ENCODE results near the gene SYNJ2. TPM values are rescaled to one million over a fixed set of nuclear protein-coding genes. Genes with fewer than 3 reads are reported as not detected.

The SYNJ2 gene
- total and polyA plus RNA-seq, 9 donors = 3.6 to 18.7 (median 9.8) TPM

DNA sequence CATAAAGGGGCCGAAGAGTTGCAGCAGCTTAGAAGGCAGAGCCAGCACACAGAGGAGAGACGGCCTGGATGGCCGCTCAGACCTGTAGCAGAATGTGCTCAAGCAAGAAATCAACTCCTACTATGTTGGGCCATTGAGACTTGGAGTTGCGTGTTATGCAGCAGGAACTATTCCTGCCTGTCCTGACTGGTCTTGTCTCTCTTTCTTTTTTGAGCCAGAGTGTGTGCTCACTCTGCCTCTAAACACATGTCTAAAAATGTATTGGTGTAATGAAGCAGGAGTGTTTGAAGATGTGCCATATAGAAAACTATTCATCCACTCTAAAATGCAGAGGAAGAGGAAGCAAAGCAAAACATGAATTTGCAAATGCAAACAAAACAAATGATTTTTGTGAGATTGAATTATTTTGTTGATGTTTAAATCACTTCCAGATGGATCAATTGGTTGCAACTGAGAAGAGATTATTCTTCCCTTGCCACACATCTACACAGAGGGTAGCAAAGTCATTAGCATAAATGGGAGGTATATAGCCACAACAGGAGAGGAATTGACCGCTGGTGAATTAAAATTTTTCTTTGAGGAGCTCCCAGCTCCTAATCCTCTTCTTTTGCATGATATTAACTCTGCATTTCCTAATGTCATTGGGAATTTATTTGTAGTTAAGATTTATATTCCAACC is 20.4 kb upstream of the SYNJ2 start:
- no peak overlapping the region for H3K4me3 ChIP-seq
- H3K27me3 ChIP-seq = no peaks in the 10 kb centered on the region
- no peak overlapping the region for H3K27ac ChIP-seq
- H3K36me3 ChIP-seq = no peaks in the 10 kb centered on the region
- no peak for TF ChIP-seq POLR2A (IDR thresholded peaks at IDR 0.05)
- no peak for TF ChIP-seq EP300 (IDR thresholded peaks at IDR 0.05)
- TF ChIP-seq, protein P1, sequence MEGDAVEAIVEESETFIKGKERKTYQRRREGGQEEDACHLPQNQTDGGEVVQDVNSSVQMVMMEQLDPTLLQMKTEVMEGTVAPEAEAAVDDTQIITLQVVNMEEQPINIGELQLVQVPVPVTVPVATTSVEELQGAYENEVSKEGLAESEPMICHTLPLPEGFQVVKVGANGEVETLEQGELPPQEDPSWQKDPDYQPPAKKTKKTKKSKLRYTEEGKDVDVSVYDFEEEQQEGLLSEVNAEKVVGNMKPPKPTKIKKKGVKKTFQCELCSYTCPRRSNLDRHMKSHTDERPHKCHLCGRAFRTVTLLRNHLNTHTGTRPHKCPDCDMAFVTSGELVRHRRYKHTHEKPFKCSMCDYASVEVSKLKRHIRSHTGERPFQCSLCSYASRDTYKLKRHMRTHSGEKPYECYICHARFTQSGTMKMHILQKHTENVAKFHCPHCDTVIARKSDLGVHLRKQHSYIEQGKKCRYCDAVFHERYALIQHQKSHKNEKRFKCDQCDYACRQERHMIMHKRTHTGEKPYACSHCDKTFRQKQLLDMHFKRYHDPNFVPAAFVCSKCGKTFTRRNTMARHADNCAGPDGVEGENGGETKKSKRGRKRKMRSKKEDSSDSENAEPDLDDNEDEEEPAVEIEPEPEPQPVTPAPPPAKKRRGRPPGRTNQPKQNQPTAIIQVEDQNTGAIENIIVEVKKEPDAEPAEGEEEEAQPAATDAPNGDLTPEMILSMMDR (IDR thresholded peaks at IDR 0.05) = no peak
- no peaks in the 10 kb centered on the region for H3K4me1 ChIP-seq (ENCODE audit: insufficient read depth)
- no peak for DNase-seq
- intact Hi-C loops (cut with DNase I) = no loop called here
- WGBS, 3 donors = 93 to 96% (median 93%) methylated on average over 5 of the region's 5 CpGs
- H3K9me3 ChIP-seq = peaks cover 0 to 8% of the 10 kb centered on the region in 2 donors

DNA sequence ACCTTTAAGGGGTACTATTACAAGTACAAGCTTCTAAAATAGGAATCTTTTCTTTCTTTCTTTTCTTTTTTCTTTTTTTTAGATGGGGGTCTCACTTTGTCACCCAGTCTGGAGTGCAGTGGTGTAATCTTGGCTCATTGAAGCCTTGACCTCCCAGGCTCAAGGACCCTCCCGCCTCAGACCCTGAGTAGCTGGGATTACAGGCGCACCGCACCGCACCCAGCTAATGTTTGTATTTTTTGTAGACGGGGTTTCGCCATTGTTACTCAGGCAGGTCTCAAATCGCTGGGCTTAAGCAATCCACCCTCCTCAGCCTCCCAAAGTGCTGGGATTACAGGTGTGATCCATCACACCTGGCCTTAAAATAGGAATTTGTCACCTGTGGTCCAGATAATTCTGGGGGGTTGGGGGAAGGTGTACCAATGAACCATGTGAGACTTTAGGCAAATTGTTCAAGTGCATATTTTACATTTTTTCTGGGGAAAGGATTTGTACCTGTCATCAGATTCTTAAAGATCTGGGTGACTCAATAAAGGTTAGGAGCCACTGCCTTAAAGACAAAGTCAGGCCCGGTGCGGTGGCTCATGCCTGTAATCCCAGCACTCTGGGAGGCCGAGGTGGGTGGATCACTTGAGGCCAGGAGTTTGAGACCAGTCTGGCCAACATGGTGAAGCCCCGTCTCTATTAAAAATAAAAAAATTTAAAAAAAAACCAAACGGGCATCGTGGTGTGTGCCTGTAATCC is 19.7 kb upstream of the SYNJ2 start:
- Histone ChIP-seq H3K27ac (no peak overlapping the region), H3K9me3 (peaks cover 0 to 8% of the 10 kb centered on the region in 2 donors), H3K36me3 (no peaks in the 10 kb centered on the region), H3K4me1 (ENCODE audit: insufficient read depth) (no peaks in the 10 kb centered on the region), H3K27me3 (no peaks in the 10 kb centered on the region), H3K4me3 (no peak overlapping the region)
- DNase-seq = no peak
- TF ChIP-seq POLR2A (IDR thresholded peaks at IDR 0.05) (no peak), EP300 (IDR thresholded peaks at IDR 0.05) (no peak)
- TF ChIP-seq, protein P1 (IDR thresholded peaks at IDR 0.05) = no peak
- intact Hi-C loops (cut with DNase I) = no loop called here
- 87 to 91% (median 88%) methylated on average over 13 of the region's 13 CpGs for WGBS, 3 donors

DNA sequence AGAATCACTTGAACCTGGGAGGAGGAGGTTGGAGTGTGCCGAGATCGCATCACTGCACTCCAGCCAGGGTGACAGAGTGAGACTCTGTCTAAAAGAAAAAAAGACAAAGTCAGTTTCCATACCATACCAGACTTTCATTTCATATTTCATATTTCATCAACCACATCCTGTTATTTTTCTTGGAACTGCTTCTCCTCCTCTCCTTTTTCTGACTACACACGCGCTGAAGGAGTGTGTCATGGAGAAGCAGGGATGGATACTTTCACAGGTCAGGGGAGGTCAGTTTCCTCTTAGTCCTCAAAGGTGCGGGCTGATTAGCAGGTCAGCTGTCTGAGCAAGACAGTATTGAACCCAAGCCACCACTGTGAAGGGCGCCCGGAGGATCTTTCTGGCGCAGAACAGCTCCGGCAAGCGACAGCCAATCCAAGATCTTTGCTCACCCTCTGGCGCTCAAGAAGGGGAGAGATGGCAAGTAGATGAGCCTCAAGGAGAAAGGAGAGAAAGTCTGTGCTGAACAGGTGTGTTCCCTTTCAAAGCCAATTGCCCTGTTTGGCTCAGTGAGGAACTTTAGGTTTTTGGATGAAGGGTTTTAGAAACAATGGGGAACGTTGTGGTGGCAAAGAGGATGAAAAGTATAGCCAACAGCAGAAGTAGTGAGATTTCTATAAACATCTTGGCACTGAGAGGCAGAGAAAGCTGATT is 18.9 kb upstream of the SYNJ2 start:
- Histone ChIP-seq H3K9me3 (peaks cover 0 to 8% of the 10 kb centered on the region in 2 donors), H3K36me3 (no peaks in the 10 kb centered on the region), H3K27ac (no peak overlapping the region), H3K4me3 (no peak overlapping the region), H3K4me1 (ENCODE audit: insufficient read depth) (no peaks in the 10 kb centered on the region), H3K27me3 (no peaks in the 10 kb centered on the region)
- WGBS, 3 donors = 79 to 82% (median 80%) methylated on average over 12 of the region's 12 CpGs
- no peak for DNase-seq
- TF ChIP-seq, protein P1 (IDR thresholded peaks at IDR 0.05) = no peak
- TF ChIP-seq POLR2A (IDR thresholded peaks at IDR 0.05) (no peak), EP300 (IDR thresholded peaks at IDR 0.05) (no peak)
- intact Hi-C loops (cut with DNase I) = no loop called here

DNA sequence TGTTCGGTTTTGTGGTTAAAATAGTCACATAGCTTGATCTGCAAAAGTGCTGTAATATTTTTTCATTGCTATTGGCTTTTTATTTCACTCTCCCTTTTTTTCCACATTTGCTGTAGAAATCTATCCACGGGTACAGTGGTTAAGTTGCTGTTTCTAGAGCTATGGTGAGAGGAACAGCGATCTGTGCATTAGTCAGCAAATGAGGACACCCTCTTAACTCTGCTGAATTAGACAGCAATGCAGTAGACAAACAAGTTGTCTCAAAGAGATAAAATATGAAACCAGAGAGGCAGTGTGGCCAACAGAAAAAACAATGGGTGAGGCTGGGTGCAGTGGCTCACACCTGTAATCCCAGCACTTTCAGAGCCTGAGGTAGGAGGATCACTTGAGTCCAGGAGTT is 17.6 kb upstream of the SYNJ2 start:
- Histone ChIP-seq H3K36me3 (no peaks in the 10 kb centered on the region), H3K4me3 (no peak overlapping the region), H3K27me3 (no peaks in the 10 kb centered on the region), H3K9me3 (peaks cover 0 to 8% of the 10 kb centered on the region in 2 donors), H3K4me1 (ENCODE audit: insufficient read depth) (no peaks in the 10 kb centered on the region), H3K27ac (no peak overlapping the region)
- no peak for TF ChIP-seq POLR2A (IDR thresholded peaks at IDR 0.05)
- no peak for TF ChIP-seq EP300 (IDR thresholded peaks at IDR 0.05)
- TF ChIP-seq, protein P1 (IDR thresholded peaks at IDR 0.05) = no peak
- no peak for DNase-seq
- intact Hi-C loops (cut with DNase I) = no loop called here
- WGBS, 3 donors = 70 to 90% (median 83%) methylated on average over 3 of the region's 3 CpGs
